H9 (cell line): ENCODE results near the gene PHF21B. TPM values are rescaled to one million over a fixed set of nuclear protein-coding genes. Genes with fewer than 3 reads are reported as not detected.

Experiments used
- DNase-seq: peaks from one replicate; pipeline ENCODE4 v3.0.0-alpha.2; 2017
- H2AFZ ChIP-seq: one replicate; pipeline ENCODE4 v1.6.1; 2013; ENCODE audit warnings: mild to moderate bottlenecking, low read length, control low read depth, moderate library complexity
- H2AK5ac ChIP-seq: 2 replicates; pipeline ENCODE4 v1.6.1; 2013; ENCODE audit warnings: low read length, control low read depth, mixed read lengths; ENCODE audit not compliant: insufficient read length
- H2BK120ac ChIP-seq: one replicate; pipeline ENCODE4 v1.6.1; 2013; ENCODE audit warnings: low read depth, mild to moderate bottlenecking, low read length, control low read depth, inconsistent platforms; ENCODE audit not compliant: poor library complexity, severe bottlenecking
- H2BK12ac ChIP-seq: 2 replicates; pipeline ENCODE4 v1.6.1; 2013; ENCODE audit warnings: low read length, control low read depth, mixed read lengths, low read depth; ENCODE audit not compliant: insufficient read length
- H2BK15ac ChIP-seq: 2 replicates; pipeline ENCODE4 v1.6.1; 2013; ENCODE audit warnings: low read depth, low read length, control low read depth
- H2BK20ac ChIP-seq: one replicate; pipeline ENCODE4 v1.6.1; 2013; ENCODE audit warnings: low read depth, mild to moderate bottlenecking, low read length, control low read depth, inconsistent platforms; ENCODE audit not compliant: poor library complexity, severe bottlenecking
- H2BK5ac ChIP-seq: 2 replicates; pipeline ENCODE4 v1.6.1; 2013; ENCODE audit warnings: low read length, control low read depth, mixed read lengths; ENCODE audit not compliant: insufficient read length
- H3K14ac ChIP-seq: 2 replicates; pipeline ENCODE4 v1.6.1; 2013; ENCODE audit warnings: low read length, control low read depth; ENCODE audit not compliant: insufficient read depth
- H3K18ac ChIP-seq: 2 replicates; pipeline ENCODE4 v1.6.1; 2013; ENCODE audit warnings: low read depth, mild to moderate bottlenecking, mixed read lengths, low read length, control low read depth; ENCODE audit not compliant: insufficient read length
- H3K23ac ChIP-seq: 2 replicates; pipeline ENCODE4 v1.6.1; 2013; ENCODE audit warnings: low read length, control low read depth, mixed read lengths, low read depth; ENCODE audit not compliant: insufficient read length
- H3K23me2 ChIP-seq: 2 replicates; pipeline ENCODE4 v1.6.1; 2013; ENCODE audit warnings: low read depth, mild to moderate bottlenecking, mixed read lengths, low read length, control low read depth; ENCODE audit not compliant: insufficient read length, poor library complexity, severe bottlenecking
- H3K27ac ChIP-seq: 2 replicates; pipeline ENCODE4 v1.5.1; 2013; ENCODE audit warnings: low read length, control low read depth, mixed read lengths, low read depth; ENCODE audit not compliant: insufficient read length
- H3K27me3 ChIP-seq: 2 replicates; pipeline ENCODE4 v1.6.1; 2013; ENCODE audit warnings: low read length, control low read depth, inconsistent platforms; ENCODE audit not compliant: insufficient read depth
- H3K4ac ChIP-seq: 2 replicates; pipeline ENCODE4 v1.6.1; 2013; ENCODE audit warnings: low read depth, mild to moderate bottlenecking, control low read depth, inconsistent platforms, low read length, moderate library complexity
- H3K4me1 ChIP-seq: 2 replicates; pipeline ENCODE4 v1.6.1; 2013; ENCODE audit warnings: low read length, control low read depth, inconsistent platforms; ENCODE audit not compliant: insufficient read depth
- H3K4me2 ChIP-seq: 2 replicates; pipeline ENCODE4 v1.6.1; 2013; ENCODE audit warnings: low read length, control low read depth, mixed read lengths; ENCODE audit not compliant: insufficient read length, insufficient read depth
- H3K56ac ChIP-seq: 2 replicates; pipeline ENCODE4 v1.6.1; 2013; ENCODE audit warnings: low read depth, mild to moderate bottlenecking, mixed read lengths, low read length, control low read depth; ENCODE audit not compliant: insufficient read length
- H3K79me1 ChIP-seq: 2 replicates; pipeline ENCODE4 v1.6.1; 2013; ENCODE audit warnings: low read depth, mild to moderate bottlenecking, moderate library complexity, low read length, control low read depth, inconsistent platforms; ENCODE audit not compliant: insufficient read depth, poor library complexity, severe bottlenecking
- H3K79me2 ChIP-seq: 2 replicates; pipeline ENCODE4 v1.6.1; 2013; ENCODE audit warnings: low read length, control low read depth, inconsistent platforms; ENCODE audit not compliant: insufficient read depth
- H3K9ac ChIP-seq: 2 replicates; pipeline ENCODE4 v1.6.1; 2013; ENCODE audit warnings: low read length, control low read depth, mixed read lengths; ENCODE audit not compliant: insufficient read length; ENCODE audit errors: extremely low read depth
- H3K9me3 ChIP-seq: one replicate; pipeline ENCODE4 v1.6.1; 2013; ENCODE audit warnings: low read depth, low read length, inconsistent platforms; ENCODE audit not compliant: control insufficient read depth
- H3T11ph ChIP-seq: one replicate; pipeline ENCODE4 v1.6.1; 2013; ENCODE audit warnings: mild to moderate bottlenecking, low read length, control low read depth, inconsistent platforms
- H4K20me1 ChIP-seq: one replicate; pipeline ENCODE4 v1.6.1; 2013; ENCODE audit not compliant: control insufficient read depth, insufficient read length, insufficient read depth
- H4K5ac ChIP-seq: 2 replicates; pipeline ENCODE4 v1.6.1; 2013; ENCODE audit warnings: low read depth, mild to moderate bottlenecking, mixed read lengths, low read length, control low read depth; ENCODE audit not compliant: insufficient read length
- H4K8ac ChIP-seq: replicated peaks from 2 replicates; pipeline ENCODE4 v1.6.1; 2013; ENCODE audit warnings: low read length, control low read depth, mixed read lengths, low read depth; ENCODE audit not compliant: insufficient read length
- H4K91ac ChIP-seq: 2 replicates; pipeline ENCODE4 v1.6.1; 2013; ENCODE audit warnings: low read depth, mild to moderate bottlenecking, moderate library complexity, mixed read lengths, low read length, control low read depth; ENCODE audit not compliant: insufficient read length
- H3K27ac Mint-ChIP-seq, 3 experiments: 2 replicates in 2 of 3; 3 replicates in 1 of 3; pipeline ENCODE4 v1.8.0; 2020 to 2021; ENCODE audit warnings: mixed read lengths in 3 of 3, mild to moderate bottlenecking in 1 of 3, moderate library complexity in 1 of 3
- H3K27me3 Mint-ChIP-seq: 2 replicates; pipeline ENCODE4 v1.8.0; 2021; ENCODE audit warnings: low read depth, mild to moderate bottlenecking, moderate library complexity, mixed read lengths
- H3K36me3 Mint-ChIP-seq, 3 experiments: 2 replicates in 2 of 3; 3 replicates in 1 of 3; pipeline ENCODE4 v1.8.0; 2020 to 2021; ENCODE audit warnings: low read depth in 3 of 3, mixed read lengths in 3 of 3; ENCODE audit not compliant: insufficient read depth in 1 of 3
- H3K4me1 Mint-ChIP-seq, 2 experiments: 2 replicates each; pipeline ENCODE4 v1.8.0; 2020; ENCODE audit warnings: mixed read lengths in 2 of 2
- H3K4me3 Mint-ChIP-seq, 2 experiments: 2 replicates in 1 of 2; 3 replicates in 1 of 2; pipeline ENCODE4 v1.8.0; 2020 to 2021; ENCODE audit warnings: mild to moderate bottlenecking in 2 of 2, mixed read lengths in 2 of 2, moderate library complexity in 1 of 2
- H3K9me3 Mint-ChIP-seq, 2 experiments: 2 replicates in 1 of 2; 3 replicates in 1 of 2; pipeline ENCODE4 v1.8.0; 2020; ENCODE audit warnings: mild to moderate bottlenecking in 2 of 2, mixed read lengths in 2 of 2, moderate library complexity in 1 of 2
- WGBS: extraction: QIAGEN DNeasy Blood & Tissue Kit; methylation state at CpG from one replicate; pipeline ENCODE4 v1.1.7; 2013; ENCODE audit warnings: missing lambda C conversion rate, low lambda C conversion rate, mixed read lengths; ENCODE audit not compliant: insufficient read length; ENCODE audit errors: extremely low coverage; 5-methylcytosine and 5-hydroxymethylcytosine counted together
- total RNA-seq: library from RNA; stranded (reverse); gene quantifications from 2 replicates; pipeline ENCODE4 v1.2.1, GENCODE V29; 2021
- TF ChIP-seq, protein P1 (sequence below): fragments of 200-600 bp; sonication (generic); conservative IDR thresholded peaks from 3 replicates; pipeline ENCODE4 v1.8.0; 2021; ENCODE audit warnings: antibody characterized with exemption, mild to moderate bottlenecking

PHF21B gene
- total RNA-seq, 1 experiment from 2014 or later = 60.3 TPM

GRCh38 chr22:44939451-44939850 lies 70.4 kb downstream of the PHF21B start:
- Mint-ChIP-seq H3K4me3 (peak overlapping the region in 1 of 2 experiments; percentile 57; a peak in 1 of 5 replicates), H3K27ac (peak overlapping the region; percentile 23 to 87 (median 81); a peak in 3 of 7 replicates), H3K36me3 (peaks cover 0 to 19% (median 4%) of the 10 kb centered on the region in 3 experiments; a peak in 4 of 7 replicates), H3K27me3 (no peaks in the 10 kb centered on the region; the same call in 1 of the 2 replicates), H3K4me1 (peaks cover 38 to 54% of the 10 kb centered on the region in 2 experiments), H3K9me3 (no peaks in the 10 kb centered on the region)
- TF ChIP-seq, protein P1, sequence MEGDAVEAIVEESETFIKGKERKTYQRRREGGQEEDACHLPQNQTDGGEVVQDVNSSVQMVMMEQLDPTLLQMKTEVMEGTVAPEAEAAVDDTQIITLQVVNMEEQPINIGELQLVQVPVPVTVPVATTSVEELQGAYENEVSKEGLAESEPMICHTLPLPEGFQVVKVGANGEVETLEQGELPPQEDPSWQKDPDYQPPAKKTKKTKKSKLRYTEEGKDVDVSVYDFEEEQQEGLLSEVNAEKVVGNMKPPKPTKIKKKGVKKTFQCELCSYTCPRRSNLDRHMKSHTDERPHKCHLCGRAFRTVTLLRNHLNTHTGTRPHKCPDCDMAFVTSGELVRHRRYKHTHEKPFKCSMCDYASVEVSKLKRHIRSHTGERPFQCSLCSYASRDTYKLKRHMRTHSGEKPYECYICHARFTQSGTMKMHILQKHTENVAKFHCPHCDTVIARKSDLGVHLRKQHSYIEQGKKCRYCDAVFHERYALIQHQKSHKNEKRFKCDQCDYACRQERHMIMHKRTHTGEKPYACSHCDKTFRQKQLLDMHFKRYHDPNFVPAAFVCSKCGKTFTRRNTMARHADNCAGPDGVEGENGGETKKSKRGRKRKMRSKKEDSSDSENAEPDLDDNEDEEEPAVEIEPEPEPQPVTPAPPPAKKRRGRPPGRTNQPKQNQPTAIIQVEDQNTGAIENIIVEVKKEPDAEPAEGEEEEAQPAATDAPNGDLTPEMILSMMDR = no peak
- H2BK5ac ChIP-seq = no peak overlapping the region
- H3K14ac ChIP-seq = no peak overlapping the region
- H3K27me3 ChIP-seq = no peaks in the 10 kb centered on the region
- H3T11ph ChIP-seq = no peak overlapping the region
- no peaks in the 10 kb centered on the region for H4K20me1 ChIP-seq
- no peak overlapping the region for H2BK12ac ChIP-seq
- H3K56ac ChIP-seq = no peak overlapping the region
- H2BK15ac ChIP-seq = no peak overlapping the region
- no peaks in the 10 kb centered on the region for H3K23me2 ChIP-seq
- no peak overlapping the region for H3K9ac ChIP-seq
- no peak overlapping the region for H4K5ac ChIP-seq
- H2BK120ac ChIP-seq = no peak overlapping the region
- no peak for DNase-seq
- no peak overlapping the region for H2BK20ac ChIP-seq
- H2AK5ac ChIP-seq = no peak overlapping the region
- no peak overlapping the region for H3K18ac ChIP-seq
- no peak overlapping the region for H3K23ac ChIP-seq
- no peak overlapping the region for H4K8ac ChIP-seq
- no peak overlapping the region for H3K4ac ChIP-seq
- no peaks in the 10 kb centered on the region for H3K79me1 ChIP-seq
- WGBS = no CpG with 5 or more reads among the region's 11 CpGs
- H3K27ac ChIP-seq = no peak overlapping the region
- no peaks in the 10 kb centered on the region; the same call in 1 of the 2 replicates for H3K79me2 ChIP-seq
- no peak overlapping the region for H4K91ac ChIP-seq
- H3K4me2 ChIP-seq = no peak overlapping the region
- no peaks in the 10 kb centered on the region for H3K9me3 ChIP-seq
- H2AFZ ChIP-seq = no peak overlapping the region
- no peaks in the 10 kb centered on the region; the same call in 1 of the 2 replicates for H3K4me1 ChIP-seq
